Esophagus squamous epithelium (tissue), 5 donors: ENCODE measurements around the gene OR13C3. TPM values are rescaled to one million over a fixed set of nuclear protein-coding genes. Genes with fewer than 3 reads are reported as not detected.

Experiments used
- DNase-seq: peaks from one replicate; lab custom pipeline; 2025; lab: John Stamatoyannopoulos, UW
- H3K27ac ChIP-seq, 4 donors: fragments of 200-600 bp; sonication (generic); one replicate each; pipeline ENCODE4 v1.5.1; 2016 to 2019; ENCODE audit warnings: mild to moderate bottlenecking in 1 of 4
- H3K27me3 ChIP-seq, 4 donors: fragments of 200-600 bp; sonication (generic); 1 replicate in 3 of 4; 2 replicates in 1 of 4; pipeline versions ENCODE4 v1.5.1 to v1.6.0; 2017 to 2021; ENCODE audit warnings: antibody characterized with exemption in 1 of 4
- H3K36me3 ChIP-seq, 3 donors: fragments of 200-600 bp; sonication (generic); one replicate each; pipeline ENCODE4 v1.5.1; 2016 to 2019
- H3K4me1 ChIP-seq, 3 donors: fragments of 200-600 bp; sonication (generic); one replicate each; pipeline ENCODE4 v1.5.1; 2017 to 2019
- H3K4me3 ChIP-seq, 4 donors: fragments of 200-600 bp; sonication (generic); 1 replicate in 3 of 4; 2 replicates in 1 of 4; pipeline ENCODE4 v1.5.1; 2016 to 2019; ENCODE audit warnings: mild to moderate bottlenecking in 2 of 4, moderate library complexity in 1 of 4
- H3K9me3 ChIP-seq, 3 donors: fragments of 200-600 bp; sonication (generic); one replicate each; pipeline ENCODE4 v1.5.1; 2016 to 2019
- CTCF ChIP-seq, 6 experiments: fragments of 450-650 bp in 4 of 6; fragments of 200-600 bp in 2 of 6; sonication (generic) in 2 of 6; IDR thresholded peaks; one replicate each; pipeline ENCODE4 v1.5.1; 2016 to 2019; ENCODE audit warnings: antibody characterized with exemption in 6 of 6, mild to moderate bottlenecking in 4 of 6, moderate library complexity in 4 of 6
- POLR2A ChIP-seq, 4 donors: fragments of 450-650 bp; IDR thresholded peaks; one replicate each; pipeline ENCODE4 v1.6.1; 2017; ENCODE audit warnings: antibody characterized with exemption in 4 of 4, mild to moderate bottlenecking in 4 of 4, moderate library complexity in 3 of 4
- WGBS, 2 donors: methylation state at CpG; one replicate each; pipeline ENCODE4 v1.1.5; 2018; 5-methylcytosine and 5-hydroxymethylcytosine counted together
- intact Hi-C: fragments of 100-400 bp; cut with DNase I; formaldehyde crosslinking; loops from one replicate; pipeline ENCODE4 v1.15.0; 2022
- total RNA-seq, 4 donors: library from RNA; depleted of rRNA; stranded (reverse); fragments of >200 nt; gene quantifications; one replicate each; pipeline ENCODE4 v1.1.0, GENCODE V29; 2016
- donor health status: DM: yes; HTN: yes; CAD: no.

OR13C3 gene
- total RNA-seq = not detected

GRCh38 chr9:104536756-104537155, at the start of gene OR13C3:
Gene OR13C3, minus strand, starts transcription at chr9:104536856. Its CDS starts 133 bp downstream, at chr9:104536723.
- intact Hi-C loops = no loop called here
- WGBS, 2 donors = 90 to 98% methylated on average over 5 of the region's 5 CpGs
- Histone ChIP-seq H3K36me3 (no peaks in the 10 kb centered on the region), H3K27me3 (no peaks in the 10 kb centered on the region), H3K4me3 (no peak within 1 kb of the TSS), H3K27ac (no peak within 1 kb of the TSS), H3K9me3 (no peaks in the 10 kb centered on the region), H3K4me1 (no peaks in the 10 kb centered on the region)
- no peak for DNase-seq
- TF ChIP-seq POLR2A (IDR thresholded peaks at IDR 0.05) (no peak), CTCF (IDR thresholded peaks at IDR 0.05) (no peak)

- Histone ChIP-seq H3K4me1 (no peaks in the 10 kb centered on the region), H3K36me3 (no peaks in the 10 kb centered on the region), H3K4me3 (no peak overlapping the region), H3K27ac (no peak overlapping the region), H3K27me3 (no peaks in the 10 kb centered on the region), H3K9me3 (no peaks in the 10 kb centered on the region)
- 78% methylated on average over 1 of the region's 1 CpG for WGBS, 2 donors
- TF ChIP-seq CTCF (IDR thresholded peaks at IDR 0.05) = no peak
- no peak for TF ChIP-seq POLR2A (IDR thresholded peaks at IDR 0.05)
- no peak for DNase-seq
- intact Hi-C loops = no loop called here
These were observed 43.9 kb upstream of the OR13C3 start for GRCh38 chr9:104580562-104580961.

GRCh38 chr9:104577263-104577662, 40.6 kb upstream of the OR13C3 start:
- Histone ChIP-seq H3K4me3 (no peak overlapping the region), H3K27ac (no peak overlapping the region), H3K36me3 (no peaks in the 10 kb centered on the region), H3K9me3 (peaks cover 0 to 4% (median 0%) of the 10 kb centered on the region in 3 donors), H3K4me1 (no peaks in the 10 kb centered on the region), H3K27me3 (no peaks in the 10 kb centered on the region)
- DNase-seq = no peak
- WGBS, 2 donors = 67 to 85% methylated on average over 5 of the region's 5 CpGs
- intact Hi-C loops = no loop called here
- TF ChIP-seq CTCF (IDR thresholded peaks at IDR 0.05) (no peak), POLR2A (IDR thresholded peaks at IDR 0.05) (no peak)

- H3K4me1 ChIP-seq = no peaks in the 10 kb centered on the region
- TF ChIP-seq CTCF (IDR thresholded peaks at IDR 0.05) (no peak), POLR2A (IDR thresholded peaks at IDR 0.05) (no peak)
- peaks cover 0 to 8% (median 0%) of the 10 kb centered on the region in 3 donors for H3K9me3 ChIP-seq
- intact Hi-C loops = no loop called here
- WGBS, 2 donors = 68 to 72% methylated on average over 2 of the region's 2 CpGs
- no peaks in the 10 kb centered on the region for H3K27me3 ChIP-seq
- no peak overlapping the region for H3K4me3 ChIP-seq
- DNase-seq = no peak
- no peak overlapping the region for H3K27ac ChIP-seq
- H3K36me3 ChIP-seq = no peaks in the 10 kb centered on the region
These were observed 38.8 kb upstream of the OR13C3 start for GRCh38 chr9:104575456-104575855.

- no peaks in the 10 kb centered on the region for H3K4me1 ChIP-seq
- no peak for DNase-seq
- WGBS, 2 donors = 41 to 54% methylated on average over 1 of the region's 1 CpG
- intact Hi-C loops = no loop called here
- H3K9me3 ChIP-seq = peaks cover 0 to 8% (median 0%) of the 10 kb centered on the region in 3 donors
- no peak overlapping the region for H3K4me3 ChIP-seq
- H3K27me3 ChIP-seq = no peaks in the 10 kb centered on the region
- no peak overlapping the region for H3K27ac ChIP-seq
- no peaks in the 10 kb centered on the region for H3K36me3 ChIP-seq
- TF ChIP-seq POLR2A (IDR thresholded peaks at IDR 0.05) = no peak
- no peak for TF ChIP-seq CTCF (IDR thresholded peaks at IDR 0.05)
These were observed 36.0 kb upstream of the OR13C3 start for GRCh38 chr9:104572612-104573011.
